NCI-H2196 (cell line): Measurements from ENCODE around the gene BRD7.

Source experiments
- DNase-seq: peaks from one replicate; lab custom pipeline; 2025; ENCODE audit not compliant: unreplicated experiment; lab: John Stamatoyannopoulos, UW

BRD7 gene

DNA sequence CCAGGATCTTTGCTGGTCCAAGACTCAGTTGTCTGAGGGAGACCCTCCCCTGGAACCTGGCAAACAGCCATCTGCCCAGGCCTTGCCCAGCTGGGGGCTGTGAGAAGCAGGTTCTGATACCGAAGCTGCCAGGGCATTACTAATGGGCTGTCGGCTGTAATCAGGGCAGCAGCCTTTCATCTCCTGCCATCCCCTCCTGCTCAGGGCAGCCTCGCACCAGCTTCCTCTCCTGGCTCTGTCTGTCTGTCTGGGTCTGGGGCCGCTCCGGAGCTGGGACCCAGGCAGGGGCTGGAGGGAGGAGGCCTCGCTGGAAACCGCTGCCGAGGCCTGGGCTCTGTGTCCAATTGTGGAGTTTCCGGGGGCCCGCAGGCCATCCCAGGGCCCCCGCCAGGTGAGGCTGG, 21.6 kb upstream of the BRD7 start:
- no peak for DNase-seq

DNA sequence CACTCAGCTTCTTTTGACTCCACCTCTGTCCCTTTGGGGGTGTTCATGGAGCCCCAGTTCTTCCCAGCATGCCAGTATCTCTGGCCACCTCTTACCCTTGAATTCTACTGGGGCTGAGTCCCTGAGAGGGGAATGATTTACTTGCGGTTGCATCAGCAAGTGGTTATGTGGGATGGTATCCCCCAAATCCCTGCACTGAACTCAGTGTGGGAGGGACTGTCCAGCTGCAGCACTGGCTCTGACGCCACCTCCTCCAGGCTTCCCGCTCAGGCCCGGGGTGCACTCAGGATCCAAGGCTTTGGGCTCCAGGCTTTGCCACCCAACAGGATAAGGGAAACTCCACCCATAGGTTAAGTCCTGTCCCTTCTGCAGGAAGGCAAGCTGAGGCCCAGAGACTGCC, 21.1 kb upstream of the BRD7 start:
- DNase-seq = no peak

DNA sequence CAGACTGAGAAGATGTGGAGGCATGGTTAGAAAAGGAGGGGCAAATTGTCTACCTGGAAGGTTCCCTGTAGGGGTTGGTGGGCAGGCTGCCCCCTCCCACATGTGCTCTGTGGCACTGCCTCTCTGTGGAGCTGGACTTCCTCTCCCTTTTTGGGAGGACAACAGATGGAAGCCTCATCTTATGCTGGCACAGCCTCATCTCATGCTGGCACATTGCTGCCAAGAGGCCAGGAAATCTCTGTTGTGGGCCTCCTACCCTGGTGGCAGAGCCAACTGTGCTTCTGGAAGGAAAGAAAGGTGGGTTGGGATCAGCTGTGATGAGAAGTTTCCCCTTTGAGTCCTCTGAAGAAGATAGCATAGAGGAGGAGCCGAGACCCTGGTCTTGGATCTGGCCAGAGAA, 19.7 kb upstream of the BRD7 start:
- DNase-seq = no peak

DNA sequence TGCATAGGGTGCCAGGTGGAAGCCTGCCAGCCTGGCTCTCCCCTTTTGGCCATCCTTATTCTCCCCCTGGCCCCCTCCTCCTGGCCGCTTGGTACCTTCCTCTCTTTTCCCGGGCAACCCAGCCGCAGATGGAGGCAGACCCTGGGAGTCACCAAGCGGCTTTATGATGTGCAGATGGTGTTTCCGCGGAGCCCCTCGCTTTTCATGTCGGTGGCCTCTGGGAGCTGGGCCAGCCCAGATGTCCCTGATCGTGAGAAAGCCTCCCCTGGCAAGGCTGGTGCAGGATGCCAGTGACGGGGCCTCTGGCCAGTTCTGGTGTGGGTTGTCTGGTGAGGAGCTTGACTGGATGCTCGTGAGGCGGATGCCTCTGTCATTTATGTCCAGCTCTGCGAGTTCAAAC, 18.0 kb upstream of the BRD7 start:
- DNase-seq = no peak

DNA sequence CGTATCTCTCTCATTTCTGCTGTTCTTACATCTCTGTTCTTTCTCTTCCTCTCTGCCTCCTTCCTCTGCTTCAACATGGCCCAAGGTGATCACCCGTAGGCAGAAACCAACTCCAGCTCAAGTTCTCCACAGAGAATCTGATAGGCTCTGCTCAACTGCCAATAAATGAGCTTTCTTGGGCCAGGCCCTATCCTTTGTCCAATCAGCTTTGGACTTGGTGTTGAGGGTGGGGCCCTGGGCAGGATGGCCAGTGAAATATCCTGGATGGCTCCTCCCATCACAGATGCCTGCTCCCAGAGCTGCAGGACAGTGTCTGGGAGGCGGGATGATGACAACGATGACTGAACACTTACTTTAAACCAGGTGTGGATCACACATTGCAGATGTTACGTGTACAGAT, 17.4 kb upstream of the BRD7 start:
- no peak for DNase-seq

DNA sequence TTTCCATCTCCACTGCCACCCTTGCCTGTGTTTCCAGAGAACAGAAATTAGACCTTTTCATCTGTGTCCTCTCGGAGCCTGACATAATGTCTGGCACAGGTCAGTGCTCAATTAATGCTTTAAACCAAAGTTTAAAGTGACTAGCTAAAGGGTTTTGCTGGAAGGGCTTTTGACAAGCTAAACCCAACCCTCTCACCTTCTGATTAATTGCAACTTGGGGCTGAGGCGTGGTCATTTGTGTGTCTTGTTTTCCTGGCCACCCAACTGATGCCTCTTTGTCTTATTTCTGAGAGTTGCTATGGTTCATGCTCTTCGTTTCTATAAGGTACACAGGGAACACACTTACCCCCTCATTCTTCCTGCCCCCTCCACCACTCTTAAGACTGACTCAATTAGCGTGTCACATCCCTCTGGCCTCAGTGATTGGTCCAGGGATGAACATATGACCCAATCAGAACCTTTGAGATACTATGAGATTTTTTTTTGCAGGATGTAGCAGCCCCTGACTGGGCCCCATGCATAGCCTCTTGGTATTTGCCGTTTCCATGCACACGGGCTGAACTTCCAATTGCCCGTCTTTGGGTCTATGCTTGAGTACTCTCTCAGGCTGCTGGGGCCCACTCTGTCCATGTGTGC, 15.8 kb upstream of the BRD7 start:
- DNase-seq = no peak

DNA sequence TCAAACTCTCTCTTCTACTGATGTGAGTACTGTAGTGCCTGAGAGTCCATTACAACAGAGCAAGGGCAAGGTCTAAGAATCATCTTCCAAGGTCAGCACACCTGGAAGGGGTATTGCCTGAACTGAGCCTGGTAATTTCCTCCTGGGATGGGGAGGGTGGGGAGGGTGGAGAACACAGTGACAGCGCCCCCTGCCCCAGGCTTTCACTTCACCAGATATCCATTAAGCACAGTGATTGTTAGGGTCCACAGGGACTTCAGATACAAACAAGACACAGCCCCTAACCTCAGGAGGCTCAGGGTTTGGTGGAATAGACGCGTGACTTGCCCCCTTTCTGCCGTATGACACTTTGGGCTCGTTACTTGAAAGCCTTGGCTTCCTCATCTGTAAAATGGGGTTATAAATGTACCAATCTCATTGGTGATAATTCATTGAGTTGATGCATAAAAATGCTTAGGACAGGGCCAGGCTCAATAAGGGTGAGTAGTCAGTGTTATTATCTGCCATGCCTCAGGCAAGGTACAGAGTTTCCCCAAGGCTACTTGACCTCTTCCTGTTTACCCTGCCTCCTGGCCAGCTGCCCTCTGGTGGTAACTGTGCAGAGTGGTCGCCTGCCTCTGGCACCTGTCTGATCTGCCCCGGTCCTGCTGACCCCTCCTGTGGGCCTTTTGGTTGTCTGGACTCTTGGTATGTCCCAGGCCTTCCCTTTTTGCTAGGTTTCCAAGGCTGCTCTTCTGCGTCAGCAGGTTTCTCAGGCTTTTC, 13.1 kb upstream of the BRD7 start:
- DNase-seq = no peak

DNA sequence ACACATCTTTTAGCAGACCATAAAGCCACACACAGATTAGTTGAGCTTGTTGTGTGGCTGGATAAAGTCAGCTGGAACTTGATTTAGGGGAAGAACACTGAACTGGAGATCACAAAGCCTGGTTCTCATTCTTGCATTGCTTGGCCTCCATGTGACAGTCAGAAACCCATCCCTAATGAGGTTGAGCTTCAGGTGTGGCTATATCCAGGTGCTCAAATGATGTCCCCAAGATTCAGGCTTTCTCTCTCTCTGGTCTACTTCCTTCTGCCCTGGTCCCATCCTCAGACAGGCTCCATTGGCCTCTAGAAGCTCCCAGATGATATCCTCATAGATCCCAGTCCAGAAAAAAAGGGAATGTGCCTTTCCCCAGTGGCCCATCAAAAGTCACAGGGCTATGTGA, 9.6 kb upstream of the BRD7 start:
- no peak for DNase-seq

DNA sequence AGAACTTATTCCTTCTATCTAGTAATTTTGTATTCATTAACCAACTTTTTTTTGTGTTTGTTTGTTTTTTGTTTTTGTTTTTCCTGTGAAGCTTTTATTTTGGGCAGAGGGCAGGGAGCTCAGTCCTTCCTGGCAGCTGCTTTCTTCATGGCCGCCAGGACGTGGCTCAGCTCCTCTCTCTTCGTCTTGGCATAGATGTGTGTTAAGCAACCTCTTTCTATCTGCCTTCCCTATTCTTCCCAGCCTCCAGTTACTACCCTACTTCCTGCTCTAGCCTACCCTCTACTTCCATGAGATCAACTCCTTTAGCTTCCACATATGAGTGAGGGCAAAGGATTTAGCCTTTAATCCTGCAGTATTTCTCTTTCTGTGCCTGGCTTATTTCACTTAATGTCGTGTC, 8.2 kb upstream of the BRD7 start:
- DNase-seq = no peak

DNA sequence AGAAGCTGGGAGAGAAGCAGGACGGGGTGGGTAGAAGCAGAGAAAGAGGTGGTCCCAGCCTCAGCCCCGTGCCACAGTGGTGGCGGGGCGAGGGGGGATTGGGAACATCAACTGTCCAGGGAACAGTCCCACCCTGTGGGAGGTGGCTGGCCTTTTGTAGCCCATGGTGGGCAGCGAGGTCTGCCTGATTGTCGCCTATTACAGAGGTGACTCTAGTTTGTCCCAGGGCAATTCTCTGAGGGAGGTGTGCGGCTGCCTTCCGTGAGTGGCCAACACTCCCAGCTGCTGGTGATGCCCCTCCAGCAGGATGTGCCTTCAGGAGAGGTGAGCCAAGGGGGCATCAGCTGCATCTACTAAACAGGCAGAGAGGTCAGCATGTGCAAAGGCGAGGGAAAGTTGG, 5.0 kb upstream of the BRD7 start:
- no peak for DNase-seq

DNA sequence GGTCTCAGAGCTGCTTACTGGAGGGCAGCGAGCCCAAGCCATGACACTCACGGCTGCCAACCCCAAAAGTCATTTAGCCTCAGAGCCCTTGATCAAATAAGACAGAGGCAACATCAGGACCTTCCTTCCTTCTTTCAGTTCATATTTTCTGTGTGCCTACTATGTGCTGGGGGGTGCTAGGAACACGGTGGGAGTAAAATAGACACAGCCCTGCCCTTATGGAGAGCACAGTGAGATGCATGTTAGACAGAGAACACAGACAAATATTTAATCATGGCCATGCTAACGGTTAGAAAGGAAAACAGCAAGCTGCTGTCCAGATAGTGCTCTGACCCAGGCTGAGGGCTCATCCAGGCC, 4.5 kb upstream of the BRD7 start:
- DNase-seq = no peak

DNA sequence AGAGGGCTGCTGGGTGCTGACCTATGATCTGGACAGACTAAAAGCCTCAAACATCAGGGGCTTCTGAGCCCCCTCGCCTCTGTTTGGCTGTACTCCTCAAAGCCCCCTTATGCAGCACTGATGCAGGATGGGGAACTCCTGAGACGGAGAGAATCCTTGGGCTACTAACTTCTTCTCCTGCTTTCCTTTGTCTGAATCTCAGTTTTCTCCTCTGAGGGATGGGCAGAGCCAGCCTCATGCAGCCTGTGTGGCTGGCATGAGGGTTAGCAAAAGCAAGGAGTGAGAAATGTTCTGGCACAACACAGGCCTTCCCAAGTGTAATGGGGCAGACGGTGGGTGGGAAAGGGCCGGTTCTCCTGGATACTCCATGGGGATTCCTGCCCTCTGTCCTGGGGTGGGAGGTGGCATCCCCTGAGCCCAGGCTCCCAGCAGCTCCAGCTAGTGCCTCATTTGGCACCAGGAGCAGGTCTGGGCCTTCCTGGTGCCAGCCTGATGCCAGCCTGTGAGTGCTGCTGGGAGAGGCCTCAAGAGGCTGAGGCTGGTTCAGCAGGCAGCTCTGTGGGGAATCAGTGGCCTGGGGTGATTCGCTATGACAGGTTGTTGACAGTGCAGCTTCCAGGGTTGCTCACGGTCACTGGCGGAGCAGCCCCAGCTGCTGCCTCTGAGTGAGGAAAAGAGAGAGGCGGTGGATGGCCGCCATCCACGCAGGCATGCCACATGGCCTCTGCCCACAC, 4.0 kb upstream of the BRD7 start:
- DNase-seq = peak; percentile 13

DNA sequence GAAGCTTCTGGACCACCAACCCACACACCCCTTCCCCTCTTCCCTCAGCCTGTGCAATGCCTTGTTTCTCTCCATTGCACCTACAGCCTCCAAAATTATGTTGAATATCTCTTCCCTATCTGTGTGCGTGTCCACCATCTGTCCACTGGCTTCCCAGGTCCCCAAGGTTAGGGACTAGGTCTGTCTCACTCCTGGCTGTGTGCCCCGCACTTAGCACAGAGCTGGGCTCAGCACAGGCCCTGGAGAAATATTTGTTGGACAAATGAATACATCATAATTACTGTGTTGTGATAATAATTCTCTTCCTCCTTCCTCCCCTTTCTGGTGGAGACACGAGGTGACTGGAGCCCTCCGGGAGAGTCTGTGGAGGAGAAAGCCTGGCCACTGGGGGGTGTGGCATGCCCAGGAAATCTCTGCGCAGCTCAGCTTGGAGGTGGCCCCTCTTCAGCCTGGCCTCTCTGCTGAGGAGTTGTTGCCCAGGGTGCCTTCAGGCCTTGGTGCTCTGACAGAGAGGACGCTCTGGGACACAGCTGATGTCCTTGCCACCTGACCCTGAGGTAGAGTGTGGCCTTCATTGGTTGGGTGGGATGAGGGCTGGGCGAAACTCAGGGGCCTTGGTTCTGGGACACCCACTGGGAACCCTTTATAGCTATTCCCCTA, 3.3 kb upstream of the BRD7 start:
- no peak for DNase-seq

DNA sequence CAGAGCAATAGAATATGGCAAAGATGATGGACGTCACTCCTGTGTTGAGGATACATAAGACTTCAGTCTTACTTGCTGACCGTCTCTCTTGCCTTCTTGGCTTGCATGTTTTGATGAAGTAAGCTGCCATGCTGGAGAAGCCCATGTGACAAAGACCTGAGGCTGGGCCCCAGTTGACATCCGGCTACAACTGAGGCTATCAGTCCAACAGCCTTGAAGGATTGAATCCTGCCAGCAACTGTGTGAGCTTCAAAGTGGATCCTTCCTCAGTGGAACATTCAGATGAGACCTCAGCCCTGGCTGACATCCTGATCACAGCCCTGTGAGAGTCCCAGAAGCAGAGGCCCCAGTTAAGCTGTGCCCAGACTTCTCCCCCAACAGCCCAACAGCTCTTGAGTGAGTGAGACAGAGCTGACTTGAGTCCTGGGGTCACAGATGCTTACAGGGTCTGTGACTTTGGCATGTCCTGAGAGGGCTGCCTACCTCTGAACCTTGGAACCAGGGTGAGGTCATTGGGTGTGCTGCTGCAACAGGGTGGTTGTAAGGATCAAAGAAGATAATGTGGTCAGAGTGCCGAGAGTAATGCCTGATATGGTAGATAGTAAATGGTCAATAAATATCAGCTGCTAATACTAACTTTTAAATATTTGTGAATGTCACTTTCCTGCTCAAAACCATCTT, 2.4 kb upstream of the BRD7 start:
- no peak for DNase-seq

DNA sequence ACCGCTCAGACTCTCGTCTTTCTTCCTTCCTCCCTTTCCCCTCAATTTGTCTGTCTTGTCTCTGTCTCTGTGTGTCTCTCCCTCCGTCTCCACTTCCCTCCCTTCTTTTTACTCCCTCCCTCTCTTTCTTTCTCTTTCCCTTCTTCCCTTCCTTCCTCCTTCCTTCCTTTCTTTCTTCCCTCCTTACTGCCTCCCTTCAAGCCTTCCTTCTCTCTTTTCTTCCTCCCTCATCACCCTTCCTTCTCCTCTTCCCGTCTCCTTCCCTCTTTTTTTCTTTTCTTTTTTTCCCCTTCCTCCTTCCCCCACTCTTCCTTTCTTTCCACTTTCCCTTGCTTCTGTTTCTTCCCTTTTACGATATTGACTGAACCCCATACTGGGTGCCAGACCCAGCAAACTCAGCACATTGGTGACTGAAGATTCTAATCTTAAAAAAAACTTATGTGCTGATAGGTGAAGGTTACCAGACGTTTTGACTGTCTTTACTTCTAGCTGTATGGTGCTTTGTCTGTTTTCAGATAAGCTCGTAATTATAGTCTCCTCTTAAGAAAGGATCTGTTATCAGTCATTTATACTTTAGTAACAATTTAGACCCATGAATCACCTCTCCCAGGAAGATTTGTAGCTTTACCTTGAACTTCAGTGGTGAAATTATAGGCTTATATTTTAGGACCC, 481 bp upstream of the BRD7 start:
- DNase-seq = no peak

DNA sequence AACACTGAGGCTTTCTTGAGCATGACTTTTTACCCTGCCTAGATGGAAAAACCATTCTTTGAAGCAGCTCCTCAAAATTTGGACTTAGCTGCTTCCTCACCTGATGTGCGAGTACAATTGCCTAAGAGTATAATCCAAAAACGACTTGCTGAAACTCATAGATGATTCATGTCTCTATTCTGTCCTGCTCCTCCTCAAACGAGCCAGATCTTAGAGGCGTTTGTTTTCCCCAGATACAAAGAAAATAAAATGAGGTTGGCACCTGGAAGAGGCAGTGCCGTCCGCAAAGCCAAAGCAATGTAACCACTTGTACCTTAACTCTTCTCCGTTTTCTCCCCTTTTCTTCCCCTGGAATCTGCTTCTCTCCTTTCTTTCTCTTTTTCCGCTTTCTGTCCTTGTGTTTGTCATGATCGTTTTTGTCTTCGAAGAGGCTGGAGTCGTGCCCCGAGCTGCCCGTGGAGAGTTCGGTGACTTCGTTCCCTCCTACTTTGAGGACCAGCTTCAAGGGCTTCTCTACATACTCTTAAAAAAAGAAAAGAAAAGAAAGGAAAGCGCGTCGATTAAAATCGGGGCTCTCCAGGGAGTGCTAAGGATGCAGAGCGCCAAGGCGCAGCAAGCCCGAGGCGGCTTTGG, 895 bp downstream of the BRD7 start:
- no peak for DNase-seq

DNA sequence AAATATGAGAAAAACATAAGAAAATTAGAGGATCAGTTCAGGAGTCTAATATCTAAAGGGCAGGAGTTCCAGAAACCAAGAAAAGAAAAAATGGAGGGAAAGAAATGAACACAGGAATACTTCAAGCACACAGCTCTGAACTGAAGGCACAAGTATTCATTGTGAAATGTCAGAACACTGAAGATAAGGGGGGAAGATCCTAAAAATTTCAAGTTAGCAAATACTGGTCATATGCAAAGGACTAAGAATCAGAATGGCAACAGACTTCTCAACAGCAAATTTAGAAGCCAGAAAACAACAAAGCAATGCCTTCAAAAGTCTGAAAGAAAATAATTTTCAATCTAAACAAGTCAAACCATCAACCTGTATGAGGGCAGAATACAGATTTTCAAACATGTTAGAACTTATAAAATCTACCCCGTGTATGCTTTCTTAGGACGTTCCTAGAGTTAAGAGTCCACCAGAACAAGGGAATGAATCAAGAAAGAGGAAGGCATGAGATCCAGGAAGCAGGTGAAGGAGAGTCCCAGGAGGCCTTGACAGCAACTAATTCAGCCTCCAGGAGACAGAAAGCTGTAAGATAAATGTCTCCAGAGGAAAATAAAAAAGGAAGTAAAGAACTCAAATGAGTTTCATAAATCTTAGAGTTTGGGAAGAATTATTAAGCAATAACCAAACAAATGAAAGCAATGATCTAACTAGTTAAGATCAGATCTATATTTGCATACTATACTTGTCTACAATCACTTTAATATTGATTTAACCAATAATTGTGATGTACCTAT, 2.8 kb downstream of the BRD7 start:
- DNase-seq = no peak

DNA sequence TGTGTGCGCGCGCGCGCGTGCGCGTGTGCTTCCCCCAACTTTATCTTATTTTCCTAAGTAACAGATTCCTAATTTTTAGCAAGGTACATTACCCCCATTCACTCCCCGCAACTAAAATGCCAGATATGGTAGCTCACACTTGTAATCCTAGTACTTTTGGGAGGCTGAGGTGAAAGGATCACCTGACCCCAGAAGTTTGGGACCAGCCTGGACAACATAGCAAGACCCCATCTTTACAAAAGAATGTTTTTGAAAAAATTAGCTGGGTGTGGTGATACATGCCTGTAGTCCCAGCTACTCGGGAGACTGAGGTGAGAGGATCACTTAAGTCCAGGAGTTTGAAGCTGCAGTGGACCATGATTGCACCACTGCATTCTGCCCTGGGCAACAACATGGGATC, 5.1 kb downstream of the BRD7 start:
- no peak for DNase-seq

DNA sequence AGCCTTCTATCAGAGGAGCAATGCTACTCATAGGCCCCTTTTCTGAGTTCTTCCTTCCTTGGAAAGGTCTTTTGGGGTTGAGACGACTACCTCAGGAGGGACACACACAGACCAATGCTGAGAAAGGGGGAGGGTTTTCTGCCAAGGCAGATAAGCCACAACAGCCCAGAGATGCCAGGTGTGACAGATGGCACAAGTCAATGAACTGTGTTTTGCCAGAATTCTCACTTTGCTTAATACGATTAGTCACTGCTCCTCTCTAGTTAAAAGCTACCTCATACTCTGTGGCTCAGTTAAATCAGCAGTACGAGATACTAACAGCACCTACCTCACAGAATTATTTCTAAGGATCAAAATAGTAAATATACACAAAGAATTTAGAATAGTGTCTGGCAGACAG, 8.0 kb downstream of the BRD7 start:
- DNase-seq = no peak
